HepG2 (cell line): ENCODE measurements around the gene CATSPERE. TPM values are rescaled to one million over a fixed set of nuclear protein-coding genes. Genes with fewer than 3 reads are reported as not detected.

Experiments
- JUND ChIP-seq: sonication (generic); formaldehyde crosslinking; IDR thresholded peaks from 2 replicates; pipeline ENCODE4 v1.8.0; 2022; ENCODE audit warnings: mild to moderate bottlenecking, missing genetic modification reagents
- LCORL ChIP-seq, 2 experiments: fragments of 450-650 bp in 1 of 2; sonication (generic) in 1 of 2; formaldehyde crosslinking in 1 of 2; IDR thresholded peaks; 2 replicates each; pipeline versions ENCODE4 v1.5.0 to v1.6.1; 2017 to 2020; ENCODE audit warnings: antibody characterized with exemption in 1 of 2, missing genetic modification reagents in 1 of 2
- MEIS2 ChIP-seq: sonication (generic); formaldehyde crosslinking; IDR thresholded peaks from 2 replicates; pipeline ENCODE4 v1.9.0; 2021; ENCODE audit warnings: mild to moderate bottlenecking, missing genetic modification reagents
- MYNN ChIP-seq: sonication (generic); formaldehyde crosslinking; IDR thresholded peaks from 2 replicates; pipeline ENCODE4 v1.4.0; 2020; ENCODE audit warnings: mild to moderate bottlenecking, low read depth, missing genetic modification reagents
- NKX3-1 ChIP-seq: sonication (generic); formaldehyde crosslinking; IDR thresholded peaks from 2 replicates; pipeline ENCODE4 v1.5.0; 2020; ENCODE audit warnings: missing genetic modification reagents
- ONECUT2 ChIP-seq: sonication (generic); formaldehyde crosslinking; IDR thresholded peaks from 2 replicates; pipeline ENCODE4 v1.4.0; 2020; ENCODE audit warnings: missing genetic modification reagents
- PITX1 ChIP-seq: sonication (generic); formaldehyde crosslinking; IDR thresholded peaks from 2 replicates; pipeline ENCODE4 v1.5.1; 2020; ENCODE audit warnings: mild to moderate bottlenecking, missing genetic modification reagents
- RFX3 ChIP-seq: IDR thresholded peaks from 2 replicates; pipeline ENCODE4 v1.6.1; 2016; ENCODE audit warnings: missing biosample characterization, missing genetic modification reagents
- ZBTB38 ChIP-seq: sonication (generic); formaldehyde crosslinking; IDR thresholded peaks from 2 replicates; pipeline ENCODE4 v1.5.1; 2020; ENCODE audit warnings: mild to moderate bottlenecking, missing genetic modification reagents
- ZNF138 ChIP-seq: sonication (generic); formaldehyde crosslinking; IDR thresholded peaks from 2 replicates; pipeline ENCODE4 v1.5.0; 2020; ENCODE audit warnings: mild to moderate bottlenecking, low read depth, missing genetic modification reagents
- ZNF292 ChIP-seq: sonication (generic); formaldehyde crosslinking; IDR thresholded peaks from 2 replicates; pipeline ENCODE4 v1.8.1; 2022; ENCODE audit warnings: mild to moderate bottlenecking, low read depth, missing genetic modification reagents, borderline replicate concordance
- ZNF326 ChIP-seq: sonication (generic); formaldehyde crosslinking; IDR thresholded peaks from 2 replicates; pipeline ENCODE4 v1.4.0; 2020; ENCODE audit warnings: missing genetic modification reagents, borderline replicate concordance
- ZNF607 ChIP-seq: sonication (generic); formaldehyde crosslinking; IDR thresholded peaks from 2 replicates; pipeline ENCODE4 v1.5.1; 2020; ENCODE audit warnings: missing genetic modification reagents, mild to moderate bottlenecking, borderline replicate concordance
- ZNF746 ChIP-seq: sonication (generic); formaldehyde crosslinking; IDR thresholded peaks from 2 replicates; pipeline ENCODE4 v1.8.0; 2022; ENCODE audit warnings: mild to moderate bottlenecking, missing genetic modification reagents
- polyA plus RNA-seq, 8 experiments: library from polyadenylated mRNA; depleted of rRNA in 3 of 8; stranded (reverse) in 7 of 8; unstranded in 1 of 8; fragments of >200 nt; fragmentation: Illumina TruSeq in 4 of 8; extraction: Trizol in 4 of 8; gene quantifications; 2 replicates each; pipeline versions ENCODE4 v1.2.1 to v1.2.3, GENCODE V29; 2011 to 2016; ENCODE audit warnings: low read depth in 4 of 8, missing spikeins in 1 of 8, mixed read lengths in 1 of 8; ENCODE audit not compliant: insufficient read depth in 1 of 8
- total RNA-seq, 5 experiments: library from RNA; depleted of rRNA; stranded (reverse); fragments of >200 nt; fragmentation: Illumina TruSeq; extraction: Trizol; gene quantifications; 2 replicates each; pipeline ENCODE4 v1.2.3, GENCODE V29; 2016; ENCODE audit warnings: low read depth in 1 of 5
- TF ChIP-seq, protein P1 (sequence below): sonication (generic); formaldehyde crosslinking; IDR thresholded peaks from 2 replicates; pipeline ENCODE4 v1.8.1; 2023; ENCODE audit warnings: mild to moderate bottlenecking, missing genetic modification reagents
- TF ChIP-seq, protein P2 (sequence below): sonication (generic); formaldehyde crosslinking; IDR thresholded peaks from 2 replicates; pipeline ENCODE4 v1.4.0; 2020; ENCODE audit warnings: mild to moderate bottlenecking, low read depth, missing genetic modification reagents
- TF ChIP-seq, protein P3 (sequence below): sonication (generic); formaldehyde crosslinking; IDR thresholded peaks from 2 replicates; pipeline ENCODE4 v1.8.0; 2022; ENCODE audit warnings: missing genetic modification reagents, mild to moderate bottlenecking, inconsistent platforms, borderline replicate concordance
- TF ChIP-seq, protein P4 (sequence below): IDR thresholded peaks from 2 replicates; pipeline ENCODE4 v1.6.1; 2016; ENCODE audit warnings: mild to moderate bottlenecking
- TF ChIP-seq, protein P5 (sequence below): sonication (generic); formaldehyde crosslinking; IDR thresholded peaks from 2 replicates; pipeline ENCODE4 v1.4.0; 2020; ENCODE audit warnings: missing genetic modification reagents

The CATSPERE gene
- total and polyA plus RNA-seq, 2 of the 13 experiments (the other 11 are each of a cell fraction or from before 2014, with no cell fraction given) = 0.34 to 0.51 TPM

DNA sequence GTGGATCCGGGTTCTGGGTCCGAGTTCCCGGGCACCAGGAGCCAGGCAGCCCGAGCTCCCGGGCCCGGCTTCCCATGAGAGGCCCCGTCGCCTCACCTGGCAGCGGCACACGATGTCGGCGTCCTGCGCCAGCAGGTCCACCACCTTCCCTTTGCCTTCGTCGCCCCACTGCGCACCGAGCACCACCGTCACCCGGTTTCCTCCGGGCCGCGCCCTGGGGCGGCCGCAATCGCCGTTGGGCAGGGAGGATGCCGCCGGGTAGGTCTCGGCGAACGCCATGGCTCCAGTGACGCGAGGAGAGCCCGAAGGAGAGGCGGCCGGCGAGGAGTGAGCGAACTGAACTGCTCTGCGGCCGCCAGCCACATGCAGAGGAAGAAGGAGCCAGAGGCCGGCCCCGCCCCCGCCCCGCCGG lies 9.5 kb upstream of the CATSPERE start, which contains the start of gene ADSS2 (continued):
- TF ChIP-seq LCORL (IDR thresholded peaks at IDR 0.05) (no peak), LCORL (CRISPR knock-in tag; IDR thresholded peaks at IDR 0.05) (peak; percentile 19; the same call in 1 of the 2 replicates), ZNF138 (CRISPR knock-in tag) (no peak; the same call in 1 of the 2 replicates), MEIS2 (no peak), RFX3 (no peak), ZNF292 (CRISPR knock-in tag) (no peak), ZNF326 (CRISPR knock-in tag) (no peak), ZBTB38 (CRISPR knock-in tag) (0 out of 2 replicates have a peak, but pooled peaks have one; percentile 31), PITX1 (0 out of 2 replicates have a peak, but pooled peaks have one; percentile 24), NKX3-1 (peak; percentile 80; the same call in 1 of the 2 replicates), JUND (CRISPR knock-in tag) (no peak), ONECUT2 (CRISPR knock-in tag) (no peak; the same call in 1 of the 2 replicates), MYNN (CRISPR knock-in tag) (no peak), ZNF607 (CRISPR knock-in tag) (peak; percentile 66), ZNF746 (CRISPR knock-in tag) (peak; percentile 30; the same call in 1 of the 2 replicates)
- TF ChIP-seq, protein P1, sequence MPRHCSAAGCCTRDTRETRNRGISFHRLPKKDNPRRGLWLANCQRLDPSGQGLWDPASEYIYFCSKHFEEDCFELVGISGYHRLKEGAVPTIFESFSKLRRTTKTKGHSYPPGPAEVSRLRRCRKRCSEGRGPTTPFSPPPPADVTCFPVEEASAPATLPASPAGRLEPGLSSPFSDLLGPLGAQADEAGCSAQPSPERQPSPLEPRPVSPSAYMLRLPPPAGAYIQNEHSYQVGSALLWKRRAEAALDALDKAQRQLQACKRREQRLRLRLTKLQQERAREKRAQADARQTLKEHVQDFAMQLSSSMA = no peak
- TF ChIP-seq, protein P2, sequence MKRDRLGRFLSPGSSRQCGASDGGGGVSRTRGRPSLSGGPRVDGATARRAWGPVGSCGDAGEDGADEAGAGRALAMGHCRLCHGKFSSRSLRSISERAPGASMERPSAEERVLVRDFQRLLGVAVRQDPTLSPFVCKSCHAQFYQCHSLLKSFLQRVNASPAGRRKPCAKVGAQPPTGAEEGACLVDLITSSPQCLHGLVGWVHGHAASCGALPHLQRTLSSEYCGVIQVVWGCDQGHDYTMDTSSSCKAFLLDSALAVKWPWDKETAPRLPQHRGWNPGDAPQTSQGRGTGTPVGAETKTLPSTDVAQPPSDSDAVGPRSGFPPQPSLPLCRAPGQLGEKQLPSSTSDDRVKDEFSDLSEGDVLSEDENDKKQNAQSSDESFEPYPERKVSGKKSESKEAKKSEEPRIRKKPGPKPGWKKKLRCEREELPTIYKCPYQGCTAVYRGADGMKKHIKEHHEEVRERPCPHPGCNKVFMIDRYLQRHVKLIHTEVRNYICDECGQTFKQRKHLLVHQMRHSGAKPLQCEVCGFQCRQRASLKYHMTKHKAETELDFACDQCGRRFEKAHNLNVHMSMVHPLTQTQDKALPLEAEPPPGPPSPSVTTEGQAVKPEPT = no peak; the same call in 1 of the 2 replicates
- TF ChIP-seq, protein P3, sequence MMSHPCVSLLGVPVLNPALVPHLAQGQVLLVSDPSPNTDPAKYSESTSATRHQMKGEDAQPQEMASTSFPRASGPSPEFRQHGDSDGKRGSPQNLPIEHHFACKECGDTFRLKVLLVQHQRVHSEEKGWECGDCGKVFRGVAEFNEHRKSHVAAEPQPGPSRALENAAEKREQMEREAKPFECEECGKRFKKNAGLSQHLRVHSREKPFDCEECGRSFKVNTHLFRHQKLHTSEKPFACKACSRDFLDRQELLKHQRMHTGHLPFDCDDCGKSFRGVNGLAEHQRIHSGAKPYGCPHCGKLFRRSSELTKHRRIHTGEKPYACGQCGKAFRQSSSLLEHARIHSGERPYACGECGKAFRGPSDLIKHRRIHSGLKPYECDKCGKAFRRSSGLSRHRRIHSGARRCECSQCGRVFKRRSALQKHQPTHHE = no peak
- TF ChIP-seq, protein P4, sequence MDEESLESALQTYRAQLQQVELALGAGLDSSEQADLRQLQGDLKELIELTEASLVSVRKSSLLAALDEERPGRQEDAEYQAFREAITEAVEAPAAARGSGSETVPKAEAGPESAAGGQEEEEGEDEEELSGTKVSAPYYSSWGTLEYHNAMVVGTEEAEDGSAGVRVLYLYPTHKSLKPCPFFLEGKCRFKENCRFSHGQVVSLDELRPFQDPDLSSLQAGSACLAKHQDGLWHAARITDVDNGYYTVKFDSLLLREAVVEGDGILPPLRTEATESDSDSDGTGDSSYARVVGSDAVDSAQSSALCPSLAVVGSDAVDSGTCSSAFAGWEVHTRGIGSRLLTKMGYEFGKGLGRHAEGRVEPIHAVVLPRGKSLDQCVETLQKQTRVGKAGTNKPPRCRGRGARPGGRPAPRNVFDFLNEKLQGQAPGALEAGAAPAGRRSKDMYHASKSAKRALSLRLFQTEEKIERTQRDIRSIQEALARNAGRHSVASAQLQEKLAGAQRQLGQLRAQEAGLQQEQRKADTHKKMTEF = no peak; the same call in 1 of the 2 replicates
- TF ChIP-seq, protein P5, sequence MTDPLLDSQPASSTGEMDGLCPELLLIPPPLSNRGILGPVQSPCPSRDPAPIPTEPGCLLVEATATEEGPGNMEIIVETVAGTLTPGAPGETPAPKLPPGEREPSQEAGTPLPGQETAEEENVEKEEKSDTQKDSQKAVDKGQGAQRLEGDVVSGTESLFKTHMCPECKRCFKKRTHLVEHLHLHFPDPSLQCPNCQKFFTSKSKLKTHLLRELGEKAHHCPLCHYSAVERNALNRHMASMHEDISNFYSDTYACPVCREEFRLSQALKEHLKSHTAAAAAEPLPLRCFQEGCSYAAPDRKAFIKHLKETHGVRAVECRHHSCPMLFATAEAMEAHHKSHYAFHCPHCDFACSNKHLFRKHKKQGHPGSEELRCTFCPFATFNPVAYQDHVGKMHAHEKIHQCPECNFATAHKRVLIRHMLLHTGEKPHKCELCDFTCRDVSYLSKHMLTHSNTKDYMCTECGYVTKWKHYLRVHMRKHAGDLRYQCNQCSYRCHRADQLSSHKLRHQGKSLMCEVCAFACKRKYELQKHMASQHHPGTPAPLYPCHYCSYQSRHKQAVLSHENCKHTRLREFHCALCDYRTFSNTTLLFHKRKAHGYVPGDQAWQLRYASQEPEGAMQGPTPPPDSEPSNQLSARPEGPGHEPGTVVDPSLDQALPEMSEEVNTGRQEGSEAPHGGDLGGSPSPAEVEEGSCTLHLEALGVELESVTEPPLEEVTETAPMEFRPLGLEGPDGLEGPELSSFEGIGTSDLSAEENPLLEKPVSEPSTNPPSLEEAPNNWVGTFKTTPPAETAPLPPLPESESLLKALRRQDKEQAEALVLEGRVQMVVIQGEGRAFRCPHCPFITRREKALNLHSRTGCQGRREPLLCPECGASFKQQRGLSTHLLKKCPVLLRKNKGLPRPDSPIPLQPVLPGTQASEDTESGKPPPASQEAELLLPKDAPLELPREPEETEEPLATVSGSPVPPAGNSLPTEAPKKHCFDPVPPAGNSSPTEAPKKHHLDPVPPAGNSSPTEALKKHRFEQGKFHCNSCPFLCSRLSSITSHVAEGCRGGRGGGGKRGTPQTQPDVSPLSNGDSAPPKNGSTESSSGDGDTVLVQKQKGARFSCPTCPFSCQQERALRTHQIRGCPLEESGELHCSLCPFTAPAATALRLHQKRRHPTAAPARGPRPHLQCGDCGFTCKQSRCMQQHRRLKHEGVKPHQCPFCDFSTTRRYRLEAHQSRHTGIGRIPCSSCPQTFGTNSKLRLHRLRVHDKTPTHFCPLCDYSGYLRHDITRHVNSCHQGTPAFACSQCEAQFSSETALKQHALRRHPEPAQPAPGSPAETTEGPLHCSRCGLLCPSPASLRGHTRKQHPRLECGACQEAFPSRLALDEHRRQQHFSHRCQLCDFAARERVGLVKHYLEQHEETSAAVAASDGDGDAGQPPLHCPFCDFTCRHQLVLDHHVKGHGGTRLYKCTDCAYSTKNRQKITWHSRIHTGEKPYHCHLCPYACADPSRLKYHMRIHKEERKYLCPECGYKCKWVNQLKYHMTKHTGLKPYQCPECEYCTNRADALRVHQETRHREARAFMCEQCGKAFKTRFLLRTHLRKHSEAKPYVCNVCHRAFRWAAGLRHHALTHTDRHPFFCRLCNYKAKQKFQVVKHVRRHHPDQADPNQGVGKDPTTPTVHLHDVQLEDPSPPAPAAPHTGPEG = no peak
